HL-60 (cell line): ENCODE measurements around the gene MYMK.
"Not testable (repeated sequence)": the region's sequence is repeated elsewhere in the genome, so short reads cannot be mapped to it uniquely, and the experiment has no call there.

ENCODE experiments used
- DNase-seq, 2 experiments: peaks; one replicate each; pipeline ENCODE4 v3.0.0-alpha.2; 2010 to 2020; ENCODE audit warnings: low read depth in 1 of 2, low spot score in 1 of 2
- H3K27ac ChIP-seq: fragments of 250-450 bp; sonication (Bioruptor Pico); replicated peaks from 2 replicates; pipeline ENCODE4 v1.5.1; 2020; ENCODE audit warnings: mild to moderate bottlenecking, moderate library complexity
- H3K27me3 ChIP-seq: fragments of 250-450 bp; sonication (Bioruptor Pico); 2 replicates; pipeline ENCODE4 v1.5.1; 2021; ENCODE audit warnings: mild to moderate bottlenecking, moderate library complexity; ENCODE audit not compliant: insufficient read depth, poor library complexity, severe bottlenecking
- H3K4me3 ChIP-seq: replicated peaks from 2 replicates; pipeline ENCODE4 v1.5.1; 2011; ENCODE audit warnings: mild to moderate bottlenecking, control low read depth, low read length; ENCODE audit not compliant: insufficient read depth
- CTCF ChIP-seq: IDR thresholded peaks from one replicate; pipeline ENCODE4 v1.5.1; 2011; ENCODE audit warnings: low read length, control low read depth, inconsistent platforms; ENCODE audit not compliant: insufficient read depth
- GABPA ChIP-seq: IDR thresholded peaks from 2 replicates; pipeline ENCODE4 v1.6.1; 2012; ENCODE audit warnings: low read depth
- POLR2AphosphoS5 ChIP-seq: IDR thresholded peaks from 2 replicates; pipeline ENCODE4 v1.6.1; 2012; ENCODE audit warnings: low read depth
- REST ChIP-seq: IDR thresholded peaks from 2 replicates; pipeline ENCODE4 v1.6.1; 2012; ENCODE audit warnings: low read depth; ENCODE audit not compliant: insufficient replicate concordance
- SPI1 ChIP-seq: IDR thresholded peaks from 2 replicates; pipeline ENCODE4 v1.6.1; 2012; ENCODE audit warnings: low read depth, mild to moderate bottlenecking, borderline replicate concordance

The MYMK gene

GRCh38 chr9:133566817-133567216 is 42.1 kb upstream of the MYMK start:
- DNase-seq, result no peak
- Histone ChIP-seq H3K27ac (no peak overlapping the region), H3K4me3 (no peak overlapping the region), H3K27me3 (no peaks in the 10 kb centered on the region)
- no peak for TF ChIP-seq POLR2AphosphoS5
- TF ChIP-seq SPI1, result no peak
- no peak for TF ChIP-seq CTCF
- TF ChIP-seq GABPA, result no peak
- TF ChIP-seq REST, result no peak

GRCh38 chr9:133566382-133566781 is 41.6 kb upstream of the MYMK start:
- no peak overlapping the region for H3K27ac ChIP-seq
- H3K27me3 ChIP-seq, result no peaks in the 10 kb centered on the region
- no peak overlapping the region for H3K4me3 ChIP-seq
- TF ChIP-seq CTCF (no peak), SPI1 (no peak), REST (no peak), GABPA (no peak), POLR2AphosphoS5 (no peak)
- DNase-seq, result no peak

GRCh38 chr9:133564451-133565116 is 39.8 kb upstream of the MYMK start:
- DNase-seq, result no peak
- no peak overlapping the region for H3K4me3 ChIP-seq
- H3K27ac ChIP-seq, result no peak overlapping the region
- H3K27me3 ChIP-seq, result no peaks in the 10 kb centered on the region
- TF ChIP-seq POLR2AphosphoS5 (no peak), REST (no peak), CTCF (no peak), SPI1 (no peak), GABPA (no peak)

GRCh38 chr9:133563814-133564213 is 39.1 kb upstream of the MYMK start:
- H3K27me3 ChIP-seq, H3K27ac ChIP-seq, H3K4me3 ChIP-seq, DNase-seq: not testable (repeated sequence)
